Activated B cell treated with CpG ODN at 0.5 μM for 24 hours (primary cell): ENCODE measurements around the gene STAT6. TPM values are rescaled to one million over a fixed set of nuclear protein-coding genes. Genes with fewer than 3 reads are reported as not detected.

ENCODE experiments used
- ATAC-seq: fragments of 200-7000 bp; cut with Tn5 transposase; one replicate; pipeline ENCODE4 v1.10.0; 2021; ENCODE audit warnings: low read depth, mild to moderate bottlenecking, moderate library complexity
- CTCF ChIA-PET: fragments of 350-600 bp; sonication (Branson Sonifier 250); formaldehyde crosslinking; loops from one replicate; lab custom pipeline; 2021; ENCODE audit warnings: antibody characterized with exemption; lab: Charles Lee
- POLR2A ChIA-PET: fragments of 350-600 bp; sonication (Branson Sonifier 250); formaldehyde crosslinking; loops from one replicate; lab custom pipeline; 2021; ENCODE audit warnings: antibody characterized with exemption; lab: Charles Lee
- DNase-seq: peaks from one replicate; pipeline ENCODE4 v3.0.0; 2022
- H3K27ac Mint-ChIP-seq: one replicate; pipeline ENCODE4 v1.8.0; 2020; ENCODE audit warnings: mixed read lengths
- H3K27me3 Mint-ChIP-seq: one replicate; pipeline ENCODE4 v1.8.0; 2021; ENCODE audit warnings: mixed read lengths
- H3K36me3 Mint-ChIP-seq: one replicate; pipeline ENCODE4 v1.8.0; 2021; ENCODE audit warnings: low read depth, mixed read lengths
- H3K4me1 Mint-ChIP-seq: one replicate; pipeline ENCODE4 v1.8.0; 2021; ENCODE audit warnings: mixed read lengths
- H3K4me3 Mint-ChIP-seq: one replicate; pipeline ENCODE4 v1.8.0; 2020; ENCODE audit warnings: mild to moderate bottlenecking, mixed read lengths
- H3K9me3 Mint-ChIP-seq: one replicate; pipeline ENCODE4 v1.8.0; 2020; ENCODE audit warnings: mixed read lengths
- intact Hi-C: fragments of 100-400 bp; cut with micrococcal nuclease; formaldehyde crosslinking; loops from one replicate; pipeline ENCODE4 v1.15.1; 2024
- total RNA-seq: library from RNA; stranded (reverse); gene quantifications from 2 replicates; pipeline ENCODE4 v1.2.3, GENCODE V29; 2022
- TF ChIP-seq, protein P1 (sequence below): fragments of 200-600 bp; IDR thresholded peaks from one replicate; pipeline ENCODE4 v1.8.0; 2022; ENCODE audit warnings: antibody characterized with exemption, mild to moderate bottlenecking

STAT6 gene
- total RNA-seq, 1 donor from 2014 or later: 745 TPM

DNA sequence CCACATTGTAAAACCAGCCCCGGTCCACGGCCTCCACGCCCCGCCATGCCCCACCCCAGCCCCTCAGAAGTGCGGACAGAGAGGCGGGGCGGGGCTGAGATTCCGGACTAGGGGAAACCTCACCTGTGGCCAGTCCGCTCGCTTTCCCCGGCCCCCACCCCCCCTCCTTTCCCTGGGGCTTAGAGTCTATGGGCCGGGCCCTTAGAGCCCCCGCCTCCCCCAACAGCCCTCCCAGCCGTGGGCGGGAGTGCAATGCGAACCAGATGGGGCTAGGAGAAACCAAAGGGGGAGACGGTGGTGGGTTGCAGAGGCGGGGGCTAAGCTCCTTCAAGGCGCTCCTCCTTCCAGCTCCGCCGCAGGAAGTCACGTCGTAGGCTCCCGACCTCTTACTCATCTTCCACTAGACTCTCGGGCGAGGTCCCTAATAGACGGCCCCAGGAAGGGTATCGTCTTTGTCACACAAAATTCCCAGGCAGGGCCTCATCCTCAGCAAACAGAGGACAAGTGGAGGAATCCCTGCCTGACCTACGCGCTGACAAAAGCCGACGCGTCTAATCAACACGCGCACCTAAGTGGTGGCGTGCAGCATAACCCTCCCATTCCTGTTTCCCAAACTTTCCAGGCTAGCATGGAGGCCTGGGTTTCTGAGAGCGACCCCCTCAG is 23.3 kb downstream of the STAT6 start:
- peaks cover 51% of the 10 kb centered on the region for H3K4me1 Mint-ChIP-seq
- POLR2A ChIA-PET: interaction anchor here (0.6 to 16.5 kb wide), 6 partner anchors 13 to 362 kb away, joined by 3 to 692 read pairs (median 8); partner anchors contain the start of genes NEMP1 and STAT6
- H3K4me3 Mint-ChIP-seq: peak overlapping the region; percentile 88
- H3K27me3 Mint-ChIP-seq: no peaks in the 10 kb centered on the region
- ATAC-seq (peak; percentile 40), DNase-seq (peak; percentile 74)
- peak overlapping the region; percentile 96 for H3K27ac Mint-ChIP-seq
- intact Hi-C loops: loop anchor here (1.0 to 5.0 kb wide), 10 partner anchors 10 to 971 kb away; partner anchors contain the start of genes MBD6, NEMP1, PRIM1 and PTGES3
- H3K36me3 Mint-ChIP-seq: peaks cover 27% of the 10 kb centered on the region
- CTCF ChIA-PET: interaction anchor here (3.0 to 10.6 kb wide), 2 partner anchors 17 to 24 kb away, joined by 22 to 102 read pairs; partner anchors contain the start of gene STAT6
- no peaks in the 10 kb centered on the region for H3K9me3 Mint-ChIP-seq
- TF ChIP-seq, protein P1, sequence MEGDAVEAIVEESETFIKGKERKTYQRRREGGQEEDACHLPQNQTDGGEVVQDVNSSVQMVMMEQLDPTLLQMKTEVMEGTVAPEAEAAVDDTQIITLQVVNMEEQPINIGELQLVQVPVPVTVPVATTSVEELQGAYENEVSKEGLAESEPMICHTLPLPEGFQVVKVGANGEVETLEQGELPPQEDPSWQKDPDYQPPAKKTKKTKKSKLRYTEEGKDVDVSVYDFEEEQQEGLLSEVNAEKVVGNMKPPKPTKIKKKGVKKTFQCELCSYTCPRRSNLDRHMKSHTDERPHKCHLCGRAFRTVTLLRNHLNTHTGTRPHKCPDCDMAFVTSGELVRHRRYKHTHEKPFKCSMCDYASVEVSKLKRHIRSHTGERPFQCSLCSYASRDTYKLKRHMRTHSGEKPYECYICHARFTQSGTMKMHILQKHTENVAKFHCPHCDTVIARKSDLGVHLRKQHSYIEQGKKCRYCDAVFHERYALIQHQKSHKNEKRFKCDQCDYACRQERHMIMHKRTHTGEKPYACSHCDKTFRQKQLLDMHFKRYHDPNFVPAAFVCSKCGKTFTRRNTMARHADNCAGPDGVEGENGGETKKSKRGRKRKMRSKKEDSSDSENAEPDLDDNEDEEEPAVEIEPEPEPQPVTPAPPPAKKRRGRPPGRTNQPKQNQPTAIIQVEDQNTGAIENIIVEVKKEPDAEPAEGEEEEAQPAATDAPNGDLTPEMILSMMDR: no peak

DNA sequence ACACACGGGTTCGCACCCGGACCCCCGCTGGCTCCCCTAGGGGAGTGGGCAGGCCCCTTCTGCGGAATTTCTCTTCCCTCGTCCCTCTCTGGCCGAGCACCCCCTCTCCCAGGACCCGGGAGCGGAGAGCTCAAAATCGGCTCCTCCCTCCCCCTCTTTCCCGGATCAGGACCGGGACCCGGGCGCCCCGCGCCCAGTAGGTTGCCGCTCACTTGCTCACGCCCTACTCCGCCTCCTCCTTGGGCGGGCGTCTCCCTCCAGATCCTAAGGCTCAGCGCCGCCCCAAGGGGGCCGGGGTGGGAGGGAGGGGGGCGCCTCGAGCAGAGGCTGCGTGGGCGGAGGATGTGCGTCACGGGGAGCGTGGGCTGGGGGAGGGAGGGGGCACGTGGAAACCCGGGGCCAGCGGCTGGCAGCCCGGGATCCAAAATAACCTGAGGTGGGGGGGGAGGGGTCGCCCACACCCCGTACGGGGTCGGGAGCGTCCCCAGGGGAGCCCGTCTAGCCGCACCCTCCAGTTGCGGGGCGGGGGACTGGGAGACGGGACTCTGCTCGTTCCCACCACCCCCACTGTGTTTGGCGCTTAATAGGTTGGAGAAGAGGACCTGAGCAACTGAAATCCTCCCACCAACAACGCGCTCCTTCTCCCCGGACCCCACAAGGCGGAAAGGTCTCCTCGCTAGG is 24.0 kb downstream of the STAT6 start:
- intact Hi-C loops: loop anchor here (1.0 to 5.0 kb wide), 8 partner anchors 9 to 970 kb away; partner anchors contain the start of genes MBD6, NEMP1, PTGES3 and R3HDM2
- Mint-ChIP-seq H3K9me3 (no peaks in the 10 kb centered on the region), H3K4me3 (peak overlapping the region; percentile 92), H3K27ac (peak overlapping the region; percentile 96), H3K27me3 (no peaks in the 10 kb centered on the region), H3K4me1 (peaks cover 46% of the 10 kb centered on the region), H3K36me3 (peaks cover 20% of the 10 kb centered on the region)
- TF ChIP-seq, protein P1: no peak
- DNase-seq: peak; percentile 80
- ChIA-PET POLR2A (interaction anchor here (0.7 to 16.5 kb wide), 6 partner anchors 13 to 408 kb away, joined by 3 to 692 read pairs (median 12); partner anchors contain the start of genes LRP1, NEMP1 and STAT6), CTCF (interaction anchor here (3.0 to 10.6 kb wide), 2 partner anchors 17 to 25 kb away, joined by 22 to 102 read pairs; partner anchors contain the start of gene STAT6)
- peak; percentile 43 for ATAC-seq

DNA sequence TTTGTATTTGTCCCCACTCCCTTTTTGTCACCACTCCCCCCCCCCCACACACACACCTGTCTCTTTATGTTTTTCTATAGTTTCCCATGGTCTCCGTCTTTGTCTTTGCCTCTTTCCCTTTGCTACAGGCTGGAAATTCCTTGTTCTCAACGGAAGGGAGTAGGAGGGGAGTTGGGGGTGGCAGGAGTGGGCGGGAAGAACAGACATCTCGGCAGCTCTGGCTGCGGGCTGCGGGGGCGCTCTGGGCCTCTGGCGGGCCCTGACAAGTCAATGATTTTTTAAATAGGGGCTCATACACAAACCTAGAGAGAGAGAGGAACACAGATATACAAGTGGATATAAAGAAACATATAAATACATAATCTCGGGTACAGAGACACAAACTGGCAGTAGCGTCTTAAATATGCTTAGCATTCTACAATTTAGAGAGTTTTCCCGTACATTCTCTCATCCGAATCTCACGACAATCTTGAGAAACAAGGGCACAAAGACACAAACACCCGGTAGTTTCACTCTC is 24.6 kb downstream of the STAT6 start:
- H3K27me3 Mint-ChIP-seq: no peaks in the 10 kb centered on the region
- no peak for ATAC-seq
- H3K36me3 Mint-ChIP-seq: peaks cover 14% of the 10 kb centered on the region
- ChIA-PET CTCF (interaction anchor here (0.6 to 10.6 kb wide), 3 partner anchors 16 to 25 kb away, joined by 4 to 102 read pairs (median 22); partner anchors contain the start of gene STAT6), POLR2A (interaction anchor here (0.6 to 16.5 kb wide), 6 partner anchors 12 to 408 kb away, joined by 3 to 692 read pairs (median 6); partner anchors contain the start of genes LRP1, NEMP1 and STAT6)
- intact Hi-C loops: loop anchor here (1.0 to 5.0 kb wide), 8 partner anchors 8 to 969 kb away; partner anchors contain the start of genes MBD6, NEMP1, PTGES3 and R3HDM2
- DNase-seq: no peak
- peaks cover 41% of the 10 kb centered on the region for H3K4me1 Mint-ChIP-seq
- peak overlapping the region; percentile 92 for H3K4me3 Mint-ChIP-seq
- TF ChIP-seq, protein P1: no peak
- peak overlapping the region; percentile 96 for H3K27ac Mint-ChIP-seq
- H3K9me3 Mint-ChIP-seq: no peaks in the 10 kb centered on the region

DNA sequence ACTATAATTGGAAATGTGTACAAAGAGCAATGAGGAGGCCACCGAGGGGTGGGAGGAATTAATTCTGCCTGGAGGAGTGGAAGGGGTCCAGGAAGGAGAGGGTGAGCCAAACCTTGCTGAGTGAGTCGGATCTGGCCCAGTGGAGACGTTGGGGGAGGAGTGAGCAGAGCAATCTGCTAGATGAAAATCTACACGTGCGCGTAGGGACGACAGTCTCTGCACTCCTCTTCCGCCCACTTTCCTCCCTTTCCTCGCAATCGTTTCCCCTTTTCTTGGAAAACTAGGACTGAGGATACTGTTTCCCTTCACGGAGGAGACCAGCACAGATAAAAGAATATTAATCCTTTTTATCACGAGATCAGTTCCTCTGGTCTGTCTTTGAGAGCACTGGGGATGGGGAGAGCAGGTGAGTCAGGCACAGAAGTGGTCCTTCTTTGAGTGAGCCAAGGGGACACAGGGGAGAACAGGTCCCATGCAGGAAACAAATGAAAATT is 25.1 kb downstream of the STAT6 start:
- no peaks in the 10 kb centered on the region for H3K27me3 Mint-ChIP-seq
- CTCF ChIA-PET: interaction anchor here (0.6 to 10.6 kb wide), 4 partner anchors 16 to 26 kb away, joined by 4 to 102 read pairs (median 16); partner anchors contain the start of gene STAT6
- intact Hi-C loops: loop anchor here (2.0 to 5.0 kb wide), 6 partner anchors 15 to 969 kb away; partner anchors contain the start of genes MBD6, PTGES3, R3HDM2 and RPL41
- peaks cover 41% of the 10 kb centered on the region for H3K4me1 Mint-ChIP-seq
- H3K9me3 Mint-ChIP-seq: no peaks in the 10 kb centered on the region
- ATAC-seq (no peak), DNase-seq (no peak)
- H3K27ac Mint-ChIP-seq: peak overlapping the region; percentile 96
- POLR2A ChIA-PET: interaction anchor here (0.6 to 16.5 kb wide), 5 partner anchors 8 to 42 kb away, joined by 3 to 692 read pairs (median 10); partner anchors contain the start of genes LRP1, NEMP1 and STAT6
- H3K4me3 Mint-ChIP-seq: peak overlapping the region; percentile 92
- TF ChIP-seq, protein P1: no peak
- H3K36me3 Mint-ChIP-seq: peaks cover 13% of the 10 kb centered on the region
